GM12801 (cell line): ENCODE data around the gene PRDM1.

Experiments
- TF ChIP-seq, protein P1 (sequence below): IDR thresholded peaks from one replicate; pipeline ENCODE4 v1.5.1; 2011; ENCODE audit warnings: control low read depth; ENCODE audit not compliant: insufficient read length; ENCODE audit errors: extremely low read depth

The PRDM1 gene

DNA sequence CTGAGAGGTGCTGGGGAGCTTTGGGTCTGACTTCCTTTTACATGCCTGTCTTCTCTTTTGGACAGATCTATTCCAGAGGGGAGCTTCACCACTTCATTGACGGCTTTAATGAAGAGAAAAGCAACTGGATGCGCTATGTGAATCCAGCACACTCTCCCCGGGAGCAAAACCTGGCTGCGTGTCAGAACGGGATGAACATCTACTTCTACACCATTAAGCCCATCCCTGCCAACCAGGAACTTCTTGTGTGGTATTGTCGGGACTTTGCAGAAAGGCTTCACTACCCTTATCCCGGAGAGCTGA, 13.1 kb downstream of the PRDM1 start:
- TF ChIP-seq, protein P1, sequence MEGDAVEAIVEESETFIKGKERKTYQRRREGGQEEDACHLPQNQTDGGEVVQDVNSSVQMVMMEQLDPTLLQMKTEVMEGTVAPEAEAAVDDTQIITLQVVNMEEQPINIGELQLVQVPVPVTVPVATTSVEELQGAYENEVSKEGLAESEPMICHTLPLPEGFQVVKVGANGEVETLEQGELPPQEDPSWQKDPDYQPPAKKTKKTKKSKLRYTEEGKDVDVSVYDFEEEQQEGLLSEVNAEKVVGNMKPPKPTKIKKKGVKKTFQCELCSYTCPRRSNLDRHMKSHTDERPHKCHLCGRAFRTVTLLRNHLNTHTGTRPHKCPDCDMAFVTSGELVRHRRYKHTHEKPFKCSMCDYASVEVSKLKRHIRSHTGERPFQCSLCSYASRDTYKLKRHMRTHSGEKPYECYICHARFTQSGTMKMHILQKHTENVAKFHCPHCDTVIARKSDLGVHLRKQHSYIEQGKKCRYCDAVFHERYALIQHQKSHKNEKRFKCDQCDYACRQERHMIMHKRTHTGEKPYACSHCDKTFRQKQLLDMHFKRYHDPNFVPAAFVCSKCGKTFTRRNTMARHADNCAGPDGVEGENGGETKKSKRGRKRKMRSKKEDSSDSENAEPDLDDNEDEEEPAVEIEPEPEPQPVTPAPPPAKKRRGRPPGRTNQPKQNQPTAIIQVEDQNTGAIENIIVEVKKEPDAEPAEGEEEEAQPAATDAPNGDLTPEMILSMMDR, result no peak

DNA sequence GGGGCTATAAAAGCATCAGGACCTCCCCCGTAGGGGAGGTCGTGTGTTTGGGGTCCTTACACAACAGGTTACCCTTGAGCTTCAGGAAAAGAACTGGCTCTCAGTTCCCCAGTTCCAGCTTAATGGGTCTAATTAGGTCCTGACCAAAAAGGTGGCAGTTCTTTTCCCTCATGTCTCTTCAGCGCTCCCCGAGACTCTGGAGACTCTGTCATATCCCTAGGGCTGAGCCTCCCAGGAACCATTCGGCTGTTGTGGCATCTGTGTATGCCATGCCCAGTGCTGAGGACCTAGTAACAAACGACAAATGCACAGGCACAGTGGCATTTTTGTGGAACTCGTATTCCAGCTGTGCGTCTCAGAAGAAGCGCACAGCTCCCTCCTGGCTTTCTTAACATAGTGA, 14.6 kb downstream of the PRDM1 start:
- TF ChIP-seq, protein P1, result no peak

- TF ChIP-seq, protein P1, result no peak
These were observed 15.3 kb downstream of the PRDM1 start for GRCh38 chr6:106101466-106101865.

DNA sequence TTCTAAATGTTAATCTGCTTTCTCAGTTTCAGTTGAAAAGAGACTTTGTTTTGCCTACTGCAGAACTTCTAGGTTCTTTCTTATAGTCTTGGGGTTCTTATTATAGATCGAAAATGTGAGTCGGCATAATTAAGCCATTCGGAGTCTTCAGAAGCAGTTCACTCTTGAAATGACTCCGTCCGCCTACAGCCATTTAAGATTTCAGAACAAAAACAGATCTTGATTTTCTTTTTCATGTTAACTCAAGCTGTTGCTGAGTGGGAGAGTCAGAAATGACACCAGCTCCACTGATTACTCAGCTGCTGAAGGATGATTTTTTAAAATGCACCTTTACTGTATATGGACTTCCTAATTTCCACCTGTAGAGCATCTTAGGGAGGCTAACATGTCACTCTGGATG, 15.9 kb downstream of the PRDM1 start:
- TF ChIP-seq, protein P1, result no peak

DNA sequence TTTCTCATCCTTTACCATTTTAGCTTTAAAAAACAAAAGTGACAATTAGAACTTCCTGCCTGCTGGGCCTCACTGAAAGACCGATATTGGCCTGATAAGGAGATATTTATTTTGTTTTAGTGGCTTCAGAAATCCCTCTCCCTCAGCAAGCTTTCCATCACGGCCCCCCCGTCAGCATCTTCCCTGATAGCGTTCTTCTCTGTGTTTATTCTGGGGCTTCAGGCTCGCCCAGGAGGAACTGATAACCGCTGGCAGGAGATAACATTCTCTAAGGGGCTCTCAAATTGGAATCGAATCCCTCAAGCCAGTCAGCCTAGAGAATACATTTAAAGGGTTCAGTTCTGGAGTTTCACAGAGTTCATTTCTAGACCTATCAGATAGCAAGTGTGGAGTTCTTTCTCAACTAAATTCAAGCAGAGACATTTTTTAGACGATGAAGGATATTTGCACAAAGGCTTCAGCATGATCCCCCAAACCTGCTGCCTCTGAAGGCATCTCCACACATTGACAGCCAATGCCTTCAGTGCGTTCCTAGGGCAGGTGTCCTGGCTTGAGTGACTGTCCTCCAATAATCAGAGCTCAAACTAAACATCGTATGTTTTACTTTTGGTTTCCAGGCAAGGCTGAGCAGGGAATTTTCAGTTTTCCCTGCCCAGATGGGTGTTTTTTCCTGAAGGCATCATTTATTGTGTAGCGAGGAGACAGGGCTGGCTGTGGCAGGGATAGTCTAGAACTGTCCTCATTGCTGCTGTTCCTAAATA, 17.0 kb downstream of the PRDM1 start:
- TF ChIP-seq, protein P1, result no peak

DNA sequence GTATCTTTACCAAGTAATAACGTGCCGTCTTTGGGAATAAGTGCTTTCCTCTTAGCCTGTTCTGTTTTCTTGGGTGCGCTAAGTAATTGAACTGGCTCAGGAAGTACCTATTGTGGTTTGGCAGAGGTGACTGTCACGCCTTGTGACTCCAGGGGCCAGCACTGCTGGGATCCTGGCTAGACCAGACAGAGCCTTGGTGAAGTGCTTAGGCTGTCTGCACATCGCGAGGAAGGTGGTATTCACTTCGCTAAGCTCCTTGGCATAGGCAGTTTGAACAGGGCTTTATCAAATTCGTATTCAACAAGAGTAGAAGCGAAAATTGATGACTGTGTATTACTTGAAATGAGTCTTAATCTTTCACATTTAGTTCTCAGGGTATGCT, 17.6 kb downstream of the PRDM1 start:
- TF ChIP-seq, protein P1, result no peak

DNA sequence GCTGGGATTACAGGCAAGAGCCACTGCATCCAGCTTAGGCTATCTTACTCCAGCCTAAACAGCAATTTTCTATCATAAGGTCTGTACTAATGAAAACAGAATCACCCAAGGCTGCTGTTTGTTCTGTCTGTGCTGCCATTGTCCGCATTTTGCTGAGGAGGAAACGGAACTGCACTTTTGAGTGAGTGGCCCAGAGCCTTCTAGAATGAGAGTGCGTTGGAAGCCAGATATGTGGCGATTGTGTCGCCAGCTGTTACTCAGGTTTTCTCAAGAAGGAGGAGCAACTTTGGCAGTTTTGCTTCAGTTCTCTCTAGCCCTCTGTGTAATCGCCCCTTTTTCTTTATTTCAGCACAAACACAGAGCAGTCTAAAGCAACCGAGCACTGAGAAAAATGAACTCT, 18.3 kb downstream of the PRDM1 start:
- TF ChIP-seq, protein P1, result no peak

DNA sequence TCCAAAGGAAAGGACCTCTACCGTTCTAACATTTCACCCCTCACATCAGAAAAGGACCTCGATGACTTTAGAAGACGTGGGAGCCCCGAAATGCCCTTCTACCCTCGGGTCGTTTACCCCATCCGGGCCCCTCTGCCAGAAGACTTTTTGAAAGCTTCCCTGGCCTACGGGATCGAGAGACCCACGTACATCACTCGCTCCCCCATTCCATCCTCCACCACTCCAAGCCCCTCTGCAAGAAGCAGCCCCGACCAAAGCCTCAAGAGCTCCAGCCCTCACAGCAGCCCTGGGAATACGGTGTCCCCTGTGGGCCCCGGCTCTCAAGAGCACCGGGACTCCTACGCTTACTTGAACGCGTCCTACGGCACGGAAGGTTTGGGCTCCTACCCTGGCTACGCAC, 18.8 kb downstream of the PRDM1 start:
- TF ChIP-seq, protein P1, result no peak
